DOHH2 (cell line): ENCODE results near the gene MAPK13.

ENCODE experiments used
- H3F3A ChIP-seq: fragments of 200-600 bp; sonication (generic), shearing (Covaris generic); 2 replicates; pipeline ENCODE4 v1.6.0; 2016; ENCODE audit warnings: antibody characterized with exemption, mild to moderate bottlenecking; ENCODE audit not compliant: control insufficient read depth, insufficient read depth
- H3K27ac ChIP-seq: fragments of 200-600 bp; sonication (generic); 2 replicates; pipeline ENCODE4 v1.5.1; 2014; ENCODE audit warnings: low read depth, mild to moderate bottlenecking, low read length, moderate library complexity
- H3K27me3 ChIP-seq: fragments of 200-600 bp; sonication (generic); 2 replicates; pipeline ENCODE4 v1.6.1; 2014; ENCODE audit warnings: mild to moderate bottlenecking, low read length, mixed read lengths; ENCODE audit not compliant: control insufficient read depth
- H3K36me3 ChIP-seq: fragments of 200-600 bp; sonication (generic); 2 replicates; pipeline ENCODE4 v1.6.1; 2014; ENCODE audit warnings: mild to moderate bottlenecking, low read length, moderate library complexity, mixed read lengths; ENCODE audit not compliant: control insufficient read depth
- H3K4me1 ChIP-seq: fragments of 200-600 bp; sonication (generic); 2 replicates; pipeline ENCODE4 v1.6.1; 2014; ENCODE audit warnings: mild to moderate bottlenecking, low read length, mixed read lengths; ENCODE audit not compliant: control insufficient read depth
- H3K4me2 ChIP-seq: fragments of 200-600 bp; sonication (generic); 2 replicates; pipeline ENCODE4 v1.6.0; 2014; ENCODE audit warnings: mild to moderate bottlenecking, low read length, moderate library complexity
- H3K4me3 ChIP-seq: fragments of 200-600 bp; sonication (generic); 2 replicates; pipeline ENCODE4 v1.5.1; 2014; ENCODE audit warnings: mild to moderate bottlenecking, low read length, mixed read lengths
- H3K79me2 ChIP-seq: fragments of 200-600 bp; sonication (generic); 2 replicates; pipeline ENCODE4 v1.6.1; 2014; ENCODE audit warnings: mild to moderate bottlenecking, low read length, mixed read lengths; ENCODE audit not compliant: control insufficient read depth
- H3K9me2 ChIP-seq: fragments of 200-600 bp; sonication (generic); replicated peaks from 2 replicates; pipeline ENCODE4 v1.6.1; 2014; ENCODE audit warnings: mild to moderate bottlenecking, low read length, mixed read lengths; ENCODE audit not compliant: control insufficient read depth
- H3K9me3 ChIP-seq: fragments of 200-600 bp; sonication (generic); 2 replicates; pipeline ENCODE4 v1.6.1; 2014; ENCODE audit warnings: antibody characterized with exemption, low read length, mixed read lengths; ENCODE audit not compliant: control insufficient read depth, insufficient read depth
- H4K20me1 ChIP-seq: fragments of 200-600 bp; sonication (generic); 2 replicates; pipeline ENCODE4 v1.6.0; 2014; ENCODE audit warnings: low read depth, mild to moderate bottlenecking, antibody characterized with exemption, low read length, moderate library complexity; ENCODE audit not compliant: control insufficient read depth, insufficient read depth
- CTCF ChIP-seq: fragments of 200-600 bp; sonication (generic); IDR thresholded peaks from one replicate; pipeline ENCODE4 v1.5.1; 2014; ENCODE audit warnings: antibody characterized with exemption, mild to moderate bottlenecking, low read depth, low read length; ENCODE audit not compliant: poor library complexity, severe bottlenecking
- EZH2phosphoT487 ChIP-seq: fragments of 200-600 bp; sonication (generic); IDR thresholded peaks from 2 replicates; pipeline ENCODE4 v1.6.1; 2017; ENCODE audit warnings: borderline replicate concordance, mild to moderate bottlenecking, antibody characterized with exemption, low read length, moderate library complexity, mixed read lengths

Gene MAPK13

GRCh38 chr6:36126553-36127458, 3.5 kb upstream of the MAPK13 start:
- no peak overlapping the region for H3K4me3 ChIP-seq
- H3K27me3 ChIP-seq = no peaks in the 10 kb centered on the region
- H3K36me3 ChIP-seq = no peaks in the 10 kb centered on the region
- H3F3A ChIP-seq = peaks cover 3% of the 10 kb centered on the region
- no peaks in the 10 kb centered on the region for H3K9me2 ChIP-seq
- H3K9me3 ChIP-seq = no peaks in the 10 kb centered on the region
- peaks cover 6% of the 10 kb centered on the region; the same call in 1 of the 2 replicates for H3K79me2 ChIP-seq
- TF ChIP-seq EZH2phosphoT487 = no peak
- no peak for TF ChIP-seq CTCF
- peak overlapping the region; percentile 21; the same call in 1 of the 2 replicates for H3K4me2 ChIP-seq
- no peak overlapping the region for H3K27ac ChIP-seq
- peaks cover 62% of the 10 kb centered on the region for H3K4me1 ChIP-seq
- no peaks in the 10 kb centered on the region for H4K20me1 ChIP-seq

- H3K9me3 ChIP-seq = no peaks in the 10 kb centered on the region
- H3K4me1 ChIP-seq = peaks cover 62% of the 10 kb centered on the region
- no peak for TF ChIP-seq CTCF
- TF ChIP-seq EZH2phosphoT487 = no peak
- no peaks in the 10 kb centered on the region for H3K9me2 ChIP-seq
- H3K36me3 ChIP-seq = peaks cover 3% of the 10 kb centered on the region; the same call in 1 of the 2 replicates
- no peak overlapping the region for H3K27ac ChIP-seq
- H3K4me3 ChIP-seq = no peak overlapping the region
- peaks cover 3% of the 10 kb centered on the region for H3F3A ChIP-seq
- no peaks in the 10 kb centered on the region for H3K27me3 ChIP-seq
- H3K79me2 ChIP-seq = peaks cover 6% of the 10 kb centered on the region; the same call in 1 of the 2 replicates
- H4K20me1 ChIP-seq = no peaks in the 10 kb centered on the region
- H3K4me2 ChIP-seq = no peak overlapping the region
These were observed 2.8 kb upstream of the MAPK13 start for GRCh38 chr6:36127462-36128016.

- Histone ChIP-seq H3K9me2 (no peaks in the 10 kb centered on the region), H3K36me3 (peaks cover 3% of the 10 kb centered on the region; the same call in 1 of the 2 replicates), H3K79me2 (peaks cover 6% of the 10 kb centered on the region; the same call in 1 of the 2 replicates), H3K4me3 (no peak overlapping the region), H3K27me3 (no peaks in the 10 kb centered on the region), H3F3A (peaks cover 3% of the 10 kb centered on the region), H3K9me3 (no peaks in the 10 kb centered on the region), H3K27ac (no peak overlapping the region), H3K4me2 (no peak overlapping the region), H4K20me1 (no peaks in the 10 kb centered on the region), H3K4me1 (peaks cover 59% of the 10 kb centered on the region)
- TF ChIP-seq EZH2phosphoT487 = no peak
- no peak for TF ChIP-seq CTCF
These were observed 2.2 kb upstream of the MAPK13 start for GRCh38 chr6:36128073-36128472.
